Globus pallidus (tissue), 1 donor: ENCODE measurements around the gene ALG12.

Source experiments
- DNase-seq: peaks from one replicate; pipeline ENCODE4 v3.0.0-alpha.2; 2015; ENCODE audit warnings: low spot score

The ALG12 gene

GRCh38 chr22:49929994-49930575 lies 11.8 kb upstream of the ALG12 start:
- DNase-seq, result no peak

- DNase-seq, result no peak
Measured at GRCh38 chr22:49929211-49929979, 11.2 kb upstream of the ALG12 start.

GRCh38 chr22:49928555-49929210 lies 10.4 kb upstream of the ALG12 start:
- no peak for DNase-seq

GRCh38 chr22:49928185-49928495 lies 9.9 kb upstream of the ALG12 start:
- DNase-seq, result no peak

GRCh38 chr22:49927483-49928184 lies 9.4 kb upstream of the ALG12 start:
- no peak for DNase-seq

GRCh38 chr22:49926916-49927315 lies 8.7 kb upstream of the ALG12 start:
- DNase-seq, result no peak

- no peak for DNase-seq
Measured at GRCh38 chr22:49925525-49926128, 7.4 kb upstream of the ALG12 start.

- no peak for DNase-seq
Measured at GRCh38 chr22:49924113-49924833, 6.0 kb upstream of the ALG12 start.

GRCh38 chr22:49923445-49923844 lies 5.2 kb upstream of the ALG12 start:
- no peak for DNase-seq

- DNase-seq, result no peak
Measured at GRCh38 chr22:49922926-49923325, 4.7 kb upstream of the ALG12 start.

GRCh38 chr22:49922484-49922883 lies 4.2 kb upstream of the ALG12 start:
- no peak for DNase-seq

GRCh38 chr22:49921508-49922278 lies 3.5 kb upstream of the ALG12 start:
- DNase-seq, result no peak

- DNase-seq, result no peak
Measured at GRCh38 chr22:49920859-49921258, 2.6 kb upstream of the ALG12 start.

- DNase-seq, result no peak
Measured at GRCh38 chr22:49918911-49919881, 958 bp upstream of the ALG12 start.

GRCh38 chr22:49916831-49917230 lies 1.4 kb downstream of the ALG12 start:
- no peak for DNase-seq

GRCh38 chr22:49915610-49916009 lies 2.6 kb downstream of the ALG12 start:
- DNase-seq, result no peak

GRCh38 chr22:49914256-49914655 lies 4.0 kb downstream of the ALG12 start:
- no peak for DNase-seq

GRCh38 chr22:49913446-49913845 lies 4.8 kb downstream of the ALG12 start:
- no peak for DNase-seq

GRCh38 chr22:49913026-49913425 lies 5.2 kb downstream of the ALG12 start:
- DNase-seq, result no peak
